ENCODE measurements around the gene MEF2D.
A peak's percentile ranks its signal among the peaks of the same experiment; 100 is the strongest.

MEF2D gene

GRCh38 chr1:156503698-156504437 lies 3.3 kb upstream of the MEF2D start:
- ATAC-seq (ENCODE audit: low read depth) (no peak), DNase-seq (ENCODE audit: low spot score) (no peak)
- Histone ChIP-seq H3K9me3 (ENCODE audit: severe bottlenecking) (no peaks in the 10 kb centered on the region), H3K27ac (ENCODE audit: poor library complexity, severe bottlenecking) (peak overlapping the region; percentile 96), H3K27me3 (ENCODE audit: insufficient read depth, poor library complexity, severe bottlenecking) (no peaks in the 10 kb centered on the region), H3K36me3 (ENCODE audit: low read depth) (no peaks in the 10 kb centered on the region), H3K4me3 (ENCODE audit: severe bottlenecking) (no peak overlapping the region), H3K4me1 (ENCODE audit: insufficient read depth, poor library complexity, severe bottlenecking) (peaks cover 40% of the 10 kb centered on the region)
- TF ChIP-seq CTCF (IDR thresholded peaks at IDR 0.05; ENCODE audit: poor library complexity, severe bottlenecking), result no peak

- peak overlapping the region; percentile 25 for H3K4me3 ChIP-seq (ENCODE audit: severe bottlenecking)
Measured at GRCh38 chr1:156502894-156503697, 2.5 kb upstream of the MEF2D start.

GRCh38 chr1:156502391-156502893 lies 1.9 kb upstream of the MEF2D start:
- Histone ChIP-seq H3K27me3 (ENCODE audit: insufficient read depth, poor library complexity, severe bottlenecking) (no peaks in the 10 kb centered on the region), H3K4me3 (ENCODE audit: severe bottlenecking) (peak overlapping the region; percentile 25), H3K9me3 (ENCODE audit: severe bottlenecking) (no peaks in the 10 kb centered on the region), H3K36me3 (ENCODE audit: low read depth) (0 out of 2 replicates have a peak, but pooled peaks cover 3% of the 10 kb centered on the region), H3K27ac (ENCODE audit: poor library complexity, severe bottlenecking) (peak overlapping the region; percentile 96), H3K4me1 (ENCODE audit: insufficient read depth, poor library complexity, severe bottlenecking) (peaks cover 45% of the 10 kb centered on the region)
- no peak for DNase-seq (ENCODE audit: low spot score)
- TF ChIP-seq CTCF (IDR thresholded peaks at IDR 0.05; ENCODE audit: poor library complexity, severe bottlenecking), result no peak
- ATAC-seq (ENCODE audit: low read depth), result no peak

More at GRCh38 chr1:156502894-156503697, 2.5 kb upstream of the MEF2D start:
- ATAC-seq (ENCODE audit: low read depth) (peak; percentile 60), DNase-seq (ENCODE audit: low spot score) (peak; percentile 89)
- no peak for TF ChIP-seq CTCF (IDR thresholded peaks at IDR 0.05; ENCODE audit: poor library complexity, severe bottlenecking)
- H3K36me3 ChIP-seq (ENCODE audit: low read depth), result no peaks in the 10 kb centered on the region
- H3K27me3 ChIP-seq (ENCODE audit: insufficient read depth, poor library complexity, severe bottlenecking), result no peaks in the 10 kb centered on the region
- H3K9me3 ChIP-seq (ENCODE audit: severe bottlenecking), result no peaks in the 10 kb centered on the region
- H3K4me1 ChIP-seq (ENCODE audit: insufficient read depth, poor library complexity, severe bottlenecking), result peaks cover 43% of the 10 kb centered on the region
- H3K27ac ChIP-seq (ENCODE audit: poor library complexity, severe bottlenecking), result peak overlapping the region; percentile 96

- TF ChIP-seq CTCF (IDR thresholded peaks at IDR 0.05; ENCODE audit: poor library complexity, severe bottlenecking), result peak; percentile 73
- Histone ChIP-seq H3K27ac (ENCODE audit: poor library complexity, severe bottlenecking) (peak overlapping the region; percentile 96), H3K4me1 (ENCODE audit: insufficient read depth, poor library complexity, severe bottlenecking) (peaks cover 56% of the 10 kb centered on the region), H3K4me3 (ENCODE audit: severe bottlenecking) (peak overlapping the region; percentile 98), H3K9me3 (ENCODE audit: severe bottlenecking) (no peaks in the 10 kb centered on the region), H3K27me3 (ENCODE audit: insufficient read depth, poor library complexity, severe bottlenecking) (no peaks in the 10 kb centered on the region), H3K36me3 (ENCODE audit: low read depth) (0 out of 2 replicates have a peak, but pooled peaks cover 7% of the 10 kb centered on the region)
- DNase-seq (ENCODE audit: low spot score) (peak; percentile 89), ATAC-seq (ENCODE audit: low read depth) (peak; percentile 64)
Measured at GRCh38 chr1:156500793-156501506, 375 bp upstream of the MEF2D start.
